Measurements from ENCODE around the gene MLLT3. TPM values are rescaled to one million over a fixed set of nuclear protein-coding genes. Genes with fewer than 3 reads are reported as not detected.

Gene MLLT3
- total and polyA plus RNA-seq, 2 of the 8 experiments (the other 6 are each of a cell fraction or from before 2014, with no cell fraction given): 5.9 to 9.6 TPM

DNA sequence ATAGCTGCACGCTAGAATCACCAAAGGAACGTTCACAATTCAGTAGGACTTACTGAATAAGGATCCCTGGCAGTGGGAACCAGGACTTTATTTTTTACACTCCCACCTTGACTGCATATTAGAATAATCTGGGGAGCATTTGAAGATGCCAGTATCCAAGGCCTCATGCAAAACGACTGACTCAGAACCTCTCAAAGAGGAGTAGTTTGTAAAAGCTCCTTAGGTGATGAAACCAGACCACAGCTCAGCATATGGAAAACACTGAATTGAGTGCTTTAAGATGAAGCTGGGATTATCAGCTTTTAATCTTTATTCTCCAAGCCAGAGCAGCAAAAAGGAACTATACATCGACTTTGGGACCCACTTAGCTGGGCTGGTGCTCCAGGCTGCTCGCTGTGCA lies 288.3 kb downstream of the MLLT3 start:
- no peak overlapping the region for H3K4me3 ChIP-seq (ENCODE audit: extremely low read depth in 1 of 4, insufficient read depth in 2 of 4, low read depth in 3 of 4, low read length in 4 of 4)
- no peak overlapping the region for H3K56ac ChIP-seq (replicated peaks; ENCODE audit: insufficient read length, low read depth, low read length)
- no peaks in the 10 kb centered on the region for H3K23me2 ChIP-seq (ENCODE audit: low read depth, low read length)
- no peak overlapping the region for H4K5ac ChIP-seq (ENCODE audit: insufficient read length, low read depth, low read length)
- ChIA-PET POLR2A (ENCODE audit: partially characterized antibody) (no interaction called here), CTCF (ENCODE audit: partially characterized antibody) (interaction anchor here (1.0 to 2.0 kb wide), 6 partner anchors 10 to 407 kb away, joined by 3 to 5 read pairs (median 4); no protein-coding TSS in a partner anchor)
- H3K79me1 ChIP-seq (ENCODE audit: low read depth, low read length): no peaks in the 10 kb centered on the region
- FAIRE-seq (no peak), DNase-seq (ENCODE audit: low read depth in 1 of 2, low spot score in 2 of 2) (no peak)
- no peaks in the 10 kb centered on the region for H3K27me3 ChIP-seq (replicated peaks in 1 of 4; ENCODE audit: control insufficient read depth in 3 of 4, extremely low read depth in 1 of 4, insufficient read depth in 3 of 4, low read length in 3 of 4)
- H4K91ac ChIP-seq (replicated peaks; ENCODE audit: insufficient read length, low read length): no peak overlapping the region
- H3K4me1 ChIP-seq (replicated peaks in 1 of 4; ENCODE audit: control insufficient read depth in 3 of 4, insufficient read depth in 4 of 4, low read length in 3 of 4): no peaks in the 10 kb centered on the region; a peak in 2 of 7 replicates
- H2BK120ac ChIP-seq (replicated peaks; ENCODE audit: low read depth, low read length): no peak overlapping the region
- H4K20me1 ChIP-seq (replicated peaks in 1 of 2; ENCODE audit: control insufficient read depth in 1 of 2, insufficient read depth in 2 of 2, low read length in 2 of 2): no peaks in the 10 kb centered on the region
- no peak overlapping the region for H2BK5ac ChIP-seq (ENCODE audit: low read depth, low read length)
- H3K36me3 ChIP-seq (ENCODE audit: control insufficient read depth in 2 of 4, insufficient read depth in 4 of 4, low read length in 3 of 4): no peaks in the 10 kb centered on the region
- H3K4ac ChIP-seq (replicated peaks; ENCODE audit: insufficient read length, low read depth, low read length): no peak overlapping the region
- H3K18ac ChIP-seq (ENCODE audit: extremely low read depth, low read length): no peak overlapping the region
- H3K4me2 ChIP-seq (ENCODE audit: insufficient read depth in 1 of 2, low read depth in 2 of 2, low read length in 2 of 2): no peak overlapping the region
- peak overlapping the region; percentile 55; the same call in 1 of the 2 replicates for H2AFZ ChIP-seq (ENCODE audit: low read length)
- no peaks in the 10 kb centered on the region for H3K9me3 ChIP-seq (ENCODE audit: insufficient read depth in 2 of 2, low read depth in 1 of 2, low read length in 1 of 2)
- H2BK12ac ChIP-seq (ENCODE audit: low read depth, low read length): no peak overlapping the region
- no peak overlapping the region for H3K14ac ChIP-seq (ENCODE audit: insufficient read length)
- no peak overlapping the region for H4K8ac ChIP-seq (ENCODE audit: extremely low read depth, insufficient read depth, low read length)
- no peak overlapping the region for H2BK20ac ChIP-seq (ENCODE audit: low read length)
- H2AK5ac ChIP-seq (ENCODE audit: low read depth, low read length): no peak overlapping the region
- WGBS, 2 experiments (ENCODE audit: extremely low coverage in 1 of 2, insufficient coverage in 1 of 2, insufficient read length in 1 of 2, insufficient replicate concordance in 2 of 2, low coverage in 1 of 2, low lambda C conversion rate in 2 of 2, missing lambda C conversion rate in 1 of 2): 85% methylated on average over 5 of the region's 5 CpGs; no CpG with 5 or more reads in 1 of the 2 experiments
- no peak overlapping the region for H3K23ac ChIP-seq (ENCODE audit: insufficient read length)
- no peak for TF ChIP-seq JUN (IDR thresholded peaks at IDR 0.05; ENCODE audit: low read depth, low read length)
- TF ChIP-seq KDM5A (IDR thresholded peaks at IDR 0.05; ENCODE audit: low read length): no peak
- no peak for TF ChIP-seq BCL11A (IDR thresholded peaks at IDR 0.05; ENCODE audit: low read depth in 2 of 2, low read length in 2 of 2)
- no peak for TF ChIP-seq RXRA (IDR thresholded peaks at IDR 0.05; ENCODE audit: insufficient read depth, low read depth, low read length)
- no peak for TF ChIP-seq ZNF274 (IDR thresholded peaks at IDR 0.05; ENCODE audit: borderline replicate concordance, extremely low read depth, low read length)
- no peak for TF ChIP-seq CEBPB (IDR thresholded peaks at IDR 0.05; ENCODE audit: low read depth, low read length)
- no peak for TF ChIP-seq CREB1 (IDR thresholded peaks at IDR 0.05)
- H3K79me2 ChIP-seq (ENCODE audit: control insufficient read depth in 1 of 2, insufficient read depth in 2 of 2, low read length in 2 of 2): no peaks in the 10 kb centered on the region
- H3K9ac ChIP-seq (replicated peaks in 1 of 4; ENCODE audit: extremely low read depth in 1 of 4, low read depth in 3 of 4, low read length in 3 of 4): no peak overlapping the region
- H2BK15ac ChIP-seq (ENCODE audit: low read length): no peak overlapping the region
- H3K27ac ChIP-seq (ENCODE audit: low read depth, low read length): no peak overlapping the region

All from H1 (cell line).